AG04449 (cell line): ENCODE measurements around the gene CHI3L1.

ENCODE experiments used
- CTCF ChIA-PET: fragments of 350-600 bp; formaldehyde crosslinking; extraction: SDS; loops from one replicate; lab custom pipeline; 2021; ENCODE audit warnings: antibody characterized with exemption; lab: Yijun Ruan, JAX
- POLR2A ChIA-PET: fragments of 400-600, 350-600 bp; formaldehyde crosslinking; extraction: SDS; loops from one replicate; lab custom pipeline; 2020; ENCODE audit warnings: antibody characterized with exemption, inconsistent platforms; lab: Yijun Ruan, JAX
- DNase-seq: peaks from one replicate; pipeline ENCODE4 v3.0.0-alpha.2; 2010; ENCODE audit warnings: low read depth, low spot score
- H3K4me3 ChIP-seq: 2 replicates; pipeline ENCODE4 v1.5.1; 2011; ENCODE audit warnings: low read depth, mild to moderate bottlenecking, control low read depth, low read length
- TF ChIP-seq, protein P1 (sequence below): IDR thresholded peaks from one replicate; pipeline ENCODE4 v1.5.1; 2011; ENCODE audit warnings: mild to moderate bottlenecking, moderate library complexity, low read length, control low read depth, inconsistent platforms; ENCODE audit not compliant: insufficient read depth; ENCODE audit errors: missing control alignments

The CHI3L1 gene

DNA sequence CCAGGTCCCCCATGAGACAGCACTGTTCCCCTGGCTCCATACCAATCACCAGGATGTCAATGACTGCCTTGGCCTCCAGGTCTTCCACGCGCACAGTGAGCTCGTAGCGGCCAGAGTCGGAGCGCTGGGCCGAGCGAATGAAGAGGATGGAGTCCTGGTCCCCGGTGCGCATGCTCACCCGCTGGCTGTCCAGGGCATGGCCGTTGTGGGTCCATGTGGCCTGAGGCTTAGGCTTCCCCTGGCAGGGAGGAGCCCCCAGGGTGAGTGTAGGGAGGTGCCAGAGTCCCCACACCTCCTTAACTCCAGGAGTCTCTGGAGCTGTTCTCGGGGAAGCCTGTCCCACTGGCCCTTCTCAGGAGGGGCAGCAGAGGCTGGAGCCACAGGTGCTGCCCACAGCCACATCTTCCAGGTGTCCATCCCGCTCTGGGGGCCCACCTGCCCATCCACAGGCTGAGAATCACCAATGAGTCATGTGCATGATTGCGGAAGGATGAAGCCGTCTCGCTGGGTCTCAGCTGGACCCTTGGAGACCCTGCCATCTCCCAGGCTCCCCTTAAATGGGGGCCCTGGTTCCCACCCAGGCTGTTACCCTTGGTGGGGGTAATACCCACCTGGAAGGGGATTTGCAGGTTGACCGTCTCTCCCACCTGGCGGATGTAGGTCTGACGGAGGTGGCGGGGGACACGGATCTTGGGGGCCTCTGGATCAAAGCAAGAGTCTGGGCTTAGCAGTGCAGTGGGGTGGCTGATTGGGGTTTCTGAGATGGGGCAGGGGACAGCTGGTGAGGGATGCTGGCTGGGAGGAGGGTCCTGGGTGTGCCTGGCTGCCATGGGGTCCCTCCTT is 14.9 kb downstream of the CHI3L1 start:
- TF ChIP-seq, protein P1, sequence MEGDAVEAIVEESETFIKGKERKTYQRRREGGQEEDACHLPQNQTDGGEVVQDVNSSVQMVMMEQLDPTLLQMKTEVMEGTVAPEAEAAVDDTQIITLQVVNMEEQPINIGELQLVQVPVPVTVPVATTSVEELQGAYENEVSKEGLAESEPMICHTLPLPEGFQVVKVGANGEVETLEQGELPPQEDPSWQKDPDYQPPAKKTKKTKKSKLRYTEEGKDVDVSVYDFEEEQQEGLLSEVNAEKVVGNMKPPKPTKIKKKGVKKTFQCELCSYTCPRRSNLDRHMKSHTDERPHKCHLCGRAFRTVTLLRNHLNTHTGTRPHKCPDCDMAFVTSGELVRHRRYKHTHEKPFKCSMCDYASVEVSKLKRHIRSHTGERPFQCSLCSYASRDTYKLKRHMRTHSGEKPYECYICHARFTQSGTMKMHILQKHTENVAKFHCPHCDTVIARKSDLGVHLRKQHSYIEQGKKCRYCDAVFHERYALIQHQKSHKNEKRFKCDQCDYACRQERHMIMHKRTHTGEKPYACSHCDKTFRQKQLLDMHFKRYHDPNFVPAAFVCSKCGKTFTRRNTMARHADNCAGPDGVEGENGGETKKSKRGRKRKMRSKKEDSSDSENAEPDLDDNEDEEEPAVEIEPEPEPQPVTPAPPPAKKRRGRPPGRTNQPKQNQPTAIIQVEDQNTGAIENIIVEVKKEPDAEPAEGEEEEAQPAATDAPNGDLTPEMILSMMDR: no peak
- POLR2A ChIA-PET: no interaction called here
- no peak for DNase-seq

DNA sequence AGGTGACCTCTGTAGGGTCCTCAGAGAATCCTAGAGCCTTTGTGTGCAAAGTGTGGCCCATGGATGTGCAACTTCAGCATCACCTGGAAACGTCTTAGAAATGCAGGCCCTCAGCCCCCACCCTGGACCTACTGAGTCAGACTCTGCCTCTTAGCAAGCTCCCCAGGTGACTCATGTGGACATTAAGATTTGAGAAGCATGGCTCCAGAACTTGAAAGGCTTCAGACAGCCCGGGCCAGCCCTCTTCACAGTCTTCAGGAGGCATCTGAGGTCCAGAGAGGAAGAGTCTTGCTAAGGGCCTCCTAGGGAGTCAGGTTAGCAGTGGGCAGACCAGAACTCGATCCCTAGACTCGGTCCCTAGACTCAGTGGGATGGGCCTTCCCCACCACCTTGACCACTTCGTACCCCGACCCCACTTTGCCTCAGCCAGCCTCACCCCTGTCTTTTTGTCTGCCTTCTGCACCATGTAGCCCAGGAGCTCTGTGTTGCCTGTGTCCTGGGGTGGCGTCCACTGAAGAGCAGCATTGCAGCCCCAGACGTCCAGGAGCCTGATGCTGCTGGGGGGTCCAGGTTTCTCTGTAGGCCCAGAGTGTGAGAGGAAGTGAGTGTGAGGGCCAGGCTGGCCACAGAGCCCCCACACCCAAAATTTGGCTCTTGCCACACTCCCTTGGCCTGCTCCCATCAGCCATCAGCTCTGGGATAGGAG is 15.7 kb downstream of the CHI3L1 start:
- no peak overlapping the region for H3K4me3 ChIP-seq
- TF ChIP-seq, protein P1: no peak
- ChIA-PET POLR2A (no interaction called here), CTCF (interaction anchor here (1.1 to 15.2 kb wide), 16 partner anchors 9 to 131 kb away, joined by 3 to 209 read pairs (median 20); partner anchors contain the start of genes ADORA1 and CHI3L1)
- DNase-seq: no peak

More for the DNA sequence above, 14.9 kb downstream of the CHI3L1 start:
- CTCF ChIA-PET: interaction anchor here (0.7 to 15.2 kb wide), 29 partner anchors 10 to 144 kb away, joined by 3 to 209 read pairs (median 10); partner anchors contain the start of genes ADORA1 and CHI3L1
- no peak overlapping the region for H3K4me3 ChIP-seq

DNA sequence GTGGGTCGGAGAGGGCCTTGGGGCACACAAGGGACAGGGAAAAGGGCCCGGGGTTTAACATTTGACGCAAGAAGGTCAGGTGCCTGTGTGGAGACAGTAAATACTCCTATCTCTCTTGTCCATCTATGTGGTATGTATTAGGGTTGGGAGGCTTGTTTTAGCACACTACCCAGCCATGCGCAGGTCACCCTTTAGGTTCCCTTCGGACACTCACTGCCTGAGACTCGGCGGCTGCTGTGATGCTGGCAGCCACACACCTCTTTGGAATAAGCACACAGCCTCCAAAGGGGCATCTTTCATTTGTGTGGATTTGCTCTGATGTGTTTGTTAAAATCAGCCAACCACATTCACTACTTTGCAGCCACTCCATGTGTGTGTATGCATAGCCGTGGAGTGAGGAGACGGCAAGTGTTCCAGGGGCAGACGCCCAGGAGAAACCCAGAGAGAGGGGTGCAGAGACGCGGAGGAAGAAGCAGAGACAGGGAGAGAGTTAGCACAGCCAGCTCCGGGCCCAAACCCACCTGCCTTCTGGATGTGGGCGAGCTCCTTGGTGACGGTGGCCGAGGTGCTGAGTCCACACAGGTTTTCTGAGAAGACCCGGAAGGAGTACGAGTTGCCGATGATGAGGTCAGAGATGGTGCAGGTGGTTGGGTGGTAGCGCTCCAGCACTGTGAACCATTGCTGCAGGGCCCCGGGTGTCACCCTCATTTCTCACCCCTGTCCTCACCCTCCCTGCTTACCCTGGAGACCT is 16.6 kb downstream of the CHI3L1 start:
- ChIA-PET CTCF (interaction anchor here (0.6 to 15.2 kb wide), 9 partner anchors 8 to 130 kb away, joined by 3 to 209 read pairs (median 65); partner anchors contain the start of genes ADORA1 and CHI3L1), POLR2A (no interaction called here)
- H3K4me3 ChIP-seq: no peak overlapping the region
- no peak for DNase-seq
- TF ChIP-seq, protein P1: no peak

DNA sequence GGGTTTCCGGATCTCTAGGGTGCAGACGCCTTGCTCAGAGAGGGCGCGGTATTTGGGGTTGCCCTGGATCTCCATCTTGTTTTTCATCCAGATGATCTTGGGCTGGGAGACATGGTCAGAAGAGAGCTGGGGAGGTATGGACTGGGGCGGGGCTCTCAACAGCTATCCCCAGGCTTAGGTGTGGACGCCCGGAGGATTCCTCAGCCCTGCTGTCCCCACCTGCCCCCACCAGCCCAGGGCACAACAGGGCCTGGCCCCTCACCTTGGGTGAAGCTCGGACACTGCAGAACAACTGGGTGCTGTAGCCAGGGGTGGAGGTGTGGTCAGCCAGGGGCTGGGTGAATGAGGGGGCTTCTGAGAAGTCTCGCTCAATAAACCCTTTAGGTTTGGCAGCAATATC is 17.5 kb downstream of the CHI3L1 start:
- DNase-seq: no peak
- TF ChIP-seq, protein P1: no peak
- H3K4me3 ChIP-seq: no peak overlapping the region
- ChIA-PET POLR2A (no interaction called here), CTCF (interaction anchor here (0.8 to 15.2 kb wide), 5 partner anchors 14 to 129 kb away, joined by 3 to 209 read pairs (median 4); partner anchors contain the start of gene CHI3L1)

DNA sequence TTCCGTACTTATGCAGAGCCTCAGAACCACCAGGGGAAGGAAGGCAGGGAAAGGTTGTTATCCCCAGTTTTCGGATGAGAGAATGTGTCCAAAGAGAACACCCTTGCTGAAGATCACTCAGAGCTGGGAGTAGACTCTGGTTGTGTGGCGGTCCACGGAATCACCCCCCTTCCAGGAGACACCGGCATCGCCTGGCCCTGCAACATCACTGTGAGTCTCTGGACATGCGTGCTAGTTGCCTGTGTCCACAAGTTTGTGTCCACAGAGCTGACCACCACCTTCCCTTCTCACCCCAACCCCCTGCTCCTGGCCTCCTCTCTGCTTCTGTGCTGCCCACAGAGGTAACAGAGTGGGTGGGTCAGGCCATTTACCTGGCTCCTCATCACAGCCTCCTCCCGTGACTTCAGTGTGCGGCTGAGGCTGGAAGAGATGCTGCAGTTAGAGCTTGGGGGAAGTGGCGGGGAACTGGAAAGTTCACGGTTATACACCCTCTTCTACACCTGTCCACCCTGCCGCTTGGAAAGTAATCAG is 18.2 kb downstream of the CHI3L1 start:
- DNase-seq: no peak
- ChIA-PET CTCF (interaction anchor here (0.8 to 15.2 kb wide), 5 partner anchors 15 to 128 kb away, joined by 3 to 209 read pairs (median 4); partner anchors contain the start of gene CHI3L1), POLR2A (no interaction called here)
- TF ChIP-seq, protein P1: no peak
- H3K4me3 ChIP-seq: no peak overlapping the region
